BLaER1 (cell line): ENCODE measurements around the gene EXOG.

Source experiments
- H3K27ac ChIP-seq: shearing (Covaris generic); formaldehyde crosslinking; 2 replicates; pipeline ENCODE4 v1.8.1; 2022
- H3K27me3 ChIP-seq: shearing (Covaris generic); formaldehyde crosslinking; 2 replicates; pipeline ENCODE4 v1.8.1; 2022
- H3K36me3 ChIP-seq: shearing (Covaris generic); formaldehyde crosslinking; 2 replicates; pipeline ENCODE4 v1.8.1; 2022
- H3K4me1 ChIP-seq: shearing (Covaris generic); formaldehyde crosslinking; 2 replicates; pipeline ENCODE4 v1.8.1; 2022
- H3K4me2 ChIP-seq: shearing (Covaris generic); formaldehyde crosslinking; 2 replicates; pipeline ENCODE4 v1.8.1; 2022
- H3K4me3 ChIP-seq: shearing (Covaris generic); formaldehyde crosslinking; 2 replicates; pipeline ENCODE4 v1.8.1; 2022
- H3K9ac ChIP-seq: shearing (Covaris generic); formaldehyde crosslinking; 2 replicates; pipeline ENCODE4 v1.8.1; 2022
- H3K9me3 ChIP-seq: shearing (Covaris generic); formaldehyde crosslinking; 2 replicates; pipeline ENCODE4 v1.8.1; 2022
- H4K20me1 ChIP-seq: shearing (Covaris generic); formaldehyde crosslinking; 2 replicates; pipeline ENCODE4 v1.8.1; 2022
- Cebpa-rat ChIP-seq: shearing (Covaris generic); IDR thresholded peaks from 2 replicates; pipeline ENCODE4 v1.8.1; 2022

EXOG gene

GRCh38 chr3:38472342-38472741 lies 23.8 kb upstream of the EXOG start:
- H3K4me3 ChIP-seq, result no peak overlapping the region
- peaks cover 33% of the 10 kb centered on the region for H3K9me3 ChIP-seq
- H3K27ac ChIP-seq, result no peak overlapping the region
- TF ChIP-seq Cebpa-rat, result no peak
- H3K27me3 ChIP-seq, result no peaks in the 10 kb centered on the region
- H4K20me1 ChIP-seq, result peaks cover 87% of the 10 kb centered on the region
- peaks cover 24% of the 10 kb centered on the region for H3K36me3 ChIP-seq
- peaks cover 29% of the 10 kb centered on the region for H3K4me1 ChIP-seq
- peak overlapping the region; percentile 31; the same call in 1 of the 2 replicates for H3K4me2 ChIP-seq
- H3K9ac ChIP-seq, result no peak overlapping the region

GRCh38 chr3:38473229-38473628 lies 22.9 kb upstream of the EXOG start:
- H4K20me1 ChIP-seq, result peaks cover 88% of the 10 kb centered on the region

GRCh38 chr3:38474928-38475605 lies 21.1 kb upstream of the EXOG start:
- Histone ChIP-seq H3K4me3 (no peak overlapping the region), H3K36me3 (peaks cover 47% of the 10 kb centered on the region), H3K9me3 (peaks cover 6% of the 10 kb centered on the region), H4K20me1 (peaks cover 94% of the 10 kb centered on the region), H3K4me1 (peaks cover 29% of the 10 kb centered on the region), H3K27me3 (no peaks in the 10 kb centered on the region), H3K9ac (no peak overlapping the region), H3K4me2 (no peak overlapping the region), H3K27ac (no peak overlapping the region)
- no peak for TF ChIP-seq Cebpa-rat

More at GRCh38 chr3:38473229-38473628, 22.9 kb upstream of the EXOG start:
- peaks cover 32% of the 10 kb centered on the region for H3K36me3 ChIP-seq
- peak overlapping the region; percentile 31 for H3K4me2 ChIP-seq
- peaks cover 29% of the 10 kb centered on the region for H3K4me1 ChIP-seq
- H3K27me3 ChIP-seq, result no peaks in the 10 kb centered on the region
- H3K4me3 ChIP-seq, result no peak overlapping the region
- no peak overlapping the region for H3K9ac ChIP-seq
- TF ChIP-seq Cebpa-rat, result no peak
- no peak overlapping the region for H3K27ac ChIP-seq
- peaks cover 24% of the 10 kb centered on the region for H3K9me3 ChIP-seq

- H3K4me3 ChIP-seq, result no peak overlapping the region
- H3K9me3 ChIP-seq, result no peaks in the 10 kb centered on the region
- peaks cover 97% of the 10 kb centered on the region for H4K20me1 ChIP-seq
- H3K27me3 ChIP-seq, result no peaks in the 10 kb centered on the region
- H3K27ac ChIP-seq, result no peak overlapping the region
- H3K4me1 ChIP-seq, result peaks cover 29% of the 10 kb centered on the region
- no peak for TF ChIP-seq Cebpa-rat
- H3K9ac ChIP-seq, result no peak overlapping the region
- H3K4me2 ChIP-seq, result no peak overlapping the region
- peaks cover 53% of the 10 kb centered on the region for H3K36me3 ChIP-seq
Measured at GRCh38 chr3:38475716-38476115, 20.4 kb upstream of the EXOG start.

- Histone ChIP-seq H3K4me3 (no peak overlapping the region), H3K4me1 (peaks cover 29% of the 10 kb centered on the region), H3K27ac (no peak overlapping the region), H4K20me1 (peaks cover 98% of the 10 kb centered on the region), H3K27me3 (no peaks in the 10 kb centered on the region), H3K4me2 (no peak overlapping the region), H3K36me3 (peaks cover 59% of the 10 kb centered on the region), H3K9me3 (no peaks in the 10 kb centered on the region), H3K9ac (no peak overlapping the region)
- no peak for TF ChIP-seq Cebpa-rat
Measured at GRCh38 chr3:38476157-38476756, 19.9 kb upstream of the EXOG start.

- Histone ChIP-seq H3K9me3 (no peaks in the 10 kb centered on the region), H3K9ac (no peak overlapping the region)
Measured at GRCh38 chr3:38477057-38477820, 18.9 kb upstream of the EXOG start.

GRCh38 chr3:38477839-38478450 lies 18.2 kb upstream of the EXOG start:
- Histone ChIP-seq H3K9ac (no peak overlapping the region), H3K27me3 (no peaks in the 10 kb centered on the region), H3K27ac (no peak overlapping the region), H3K9me3 (no peaks in the 10 kb centered on the region), H3K4me1 (peaks cover 18% of the 10 kb centered on the region), H3K4me3 (no peak overlapping the region), H3K36me3 (peaks cover 70% of the 10 kb centered on the region), H3K4me2 (no peak overlapping the region), H4K20me1 (peaks cover 81% of the 10 kb centered on the region)
- TF ChIP-seq Cebpa-rat, result no peak

More at GRCh38 chr3:38477057-38477820, 18.9 kb upstream of the EXOG start:
- Histone ChIP-seq H3K36me3 (peaks cover 67% of the 10 kb centered on the region), H3K4me2 (no peak overlapping the region), H3K27ac (no peak overlapping the region), H3K27me3 (no peaks in the 10 kb centered on the region), H3K4me3 (no peak overlapping the region), H4K20me1 (peaks cover 88% of the 10 kb centered on the region), H3K4me1 (peaks cover 25% of the 10 kb centered on the region)
- no peak for TF ChIP-seq Cebpa-rat

GRCh38 chr3:38478901-38479300 lies 17.2 kb upstream of the EXOG start:
- TF ChIP-seq Cebpa-rat, result no peak
- peaks cover 11% of the 10 kb centered on the region; the same call in 1 of the 2 replicates for H3K4me1 ChIP-seq
- H3K27me3 ChIP-seq, result no peaks in the 10 kb centered on the region
- peaks cover 75% of the 10 kb centered on the region for H3K36me3 ChIP-seq
- H3K4me3 ChIP-seq, result no peak overlapping the region
- no peak overlapping the region for H3K27ac ChIP-seq
- no peak overlapping the region for H3K4me2 ChIP-seq
- no peaks in the 10 kb centered on the region for H3K9me3 ChIP-seq
- no peak overlapping the region for H3K9ac ChIP-seq
- peaks cover 73% of the 10 kb centered on the region for H4K20me1 ChIP-seq

GRCh38 chr3:38479431-38480092 lies 16.6 kb upstream of the EXOG start:
- Histone ChIP-seq H3K4me2 (no peak overlapping the region), H3K36me3 (peaks cover 80% of the 10 kb centered on the region), H3K4me3 (no peak overlapping the region), H3K27ac (no peak overlapping the region), H4K20me1 (peaks cover 72% of the 10 kb centered on the region), H3K9ac (no peak overlapping the region), H3K27me3 (no peaks in the 10 kb centered on the region), H3K4me1 (peaks cover 11% of the 10 kb centered on the region; the same call in 1 of the 2 replicates), H3K9me3 (no peaks in the 10 kb centered on the region)
- no peak for TF ChIP-seq Cebpa-rat
